Heart right ventricle (tissue), 16 donors: ENCODE results near the gene ATP6V0A1. TPM values are rescaled to one million over a fixed set of nuclear protein-coding genes. Genes with fewer than 3 reads are reported as not detected.

Experiments used
- ATAC-seq, 8 donors: fragments of 200-7000 bp; cut with Tn5 transposase; one replicate each; pipeline ENCODE4 v1.9.1; 2020; ENCODE audit warnings: mild to moderate bottlenecking in 8 of 8, moderate library complexity in 8 of 8, moderate number of reproducible peaks in 1 of 8
- DNase-seq, 2 donors: peaks; one replicate each; pipeline ENCODE4 v3.0.0-alpha.2; 2020
- H3K27ac ChIP-seq, 10 donors: fragments of 200-600 bp; sonication (generic) in 2 of 10; one replicate each; pipeline versions ENCODE4 v1.5.0 to v1.8.0; 2020 to 2022; ENCODE audit warnings: mild to moderate bottlenecking in 3 of 10
- H3K27me3 ChIP-seq, 7 donors: fragments of 200-600 bp; one replicate each; pipeline ENCODE4 v1.8.0; 2021 to 2022; ENCODE audit warnings: mild to moderate bottlenecking in 2 of 7
- H3K36me3 ChIP-seq, 9 donors: fragments of 200-600 bp; sonication (generic) in 1 of 9; one replicate each; pipeline versions ENCODE4 v1.5.0 to v1.8.0; 2020 to 2022; ENCODE audit warnings: mild to moderate bottlenecking in 2 of 9
- H3K4me1 ChIP-seq, 9 donors: fragments of 200-600 bp; sonication (generic) in 1 of 9; one replicate each; pipeline versions ENCODE4 v1.5.0 to v1.8.0; 2020 to 2022; ENCODE audit warnings: mild to moderate bottlenecking in 4 of 9
- H3K4me3 ChIP-seq, 10 donors: fragments of 200-600 bp; sonication (generic) in 2 of 10; one replicate each; pipeline versions ENCODE4 v1.5.0 to v1.8.0; 2020 to 2022; ENCODE audit warnings: mild to moderate bottlenecking in 7 of 10, moderate library complexity in 2 of 10
- H3K9me3 ChIP-seq, 11 donors: fragments of 200-600 bp in 10 of 11; sonication (generic) in 2 of 11; one replicate each; pipeline versions ENCODE4 v1.5.0 to v1.8.0; 2013 to 2022; ENCODE audit warnings: mild to moderate bottlenecking in 2 of 11, control low read depth in 1 of 11, moderate library complexity in 1 of 11
- WGBS, 2 donors: extraction: QIAGEN DNeasy Blood & Tissue Kit; methylation state at CpG; one replicate each; pipeline ENCODE4 v1.1.7; 2013; ENCODE audit warnings: inconsistent platforms in 1 of 2; 5-methylcytosine and 5-hydroxymethylcytosine counted together
- intact Hi-C, 10 donors: fragments of 100-400 bp; cut with DNase I; formaldehyde crosslinking; loops; one replicate each; pipeline versions ENCODE4 v1.11.1 to v1.14.2; 2022
- polyA plus RNA-seq, 2 donors: library from polyadenylated mRNA; stranded (reverse); fragments of 200-250 nt; gene quantifications; one replicate each; pipeline ENCODE4 v1.2.3, GENCODE V29; 2013
- total RNA-seq, 10 donors: library from RNA; stranded (reverse); fragmentation: NEBNext Ultra II Directional in 3 of 10; extraction: Animal tissue kit (Norgen Biotek cat#: 25700) in 3 of 10; gene quantifications; one replicate each; pipeline versions ENCODE4 v1.2.1 to v1.2.4, GENCODE V29; 2021 to 2023
- TF ChIP-seq, protein P1 (sequence below), 9 donors: fragments of 200-600 bp; sonication (generic) in 2 of 9; IDR thresholded peaks; one replicate each; pipeline versions ENCODE4 v1.5.0 to v1.8.0; 2021 to 2022; ENCODE audit warnings: antibody characterized with exemption in 9 of 9, mild to moderate bottlenecking in 5 of 9, moderate library complexity in 1 of 9
- donor health status: Arrhythmogenic right ventricular cardiomyopathy.
- donor health status: ischemic (EF 13 %, LVEDD 7.1; RV severe dilation, severe dysfunction).
- donor health status: healthy with polysubstance abuse.
- donor health status: DM: no; HTN: yes; CAD: no.
- donor health status: DM: no; HTN: no; CAD: no.
- donor health status: ischemic (EF 25% LVEDD 6.9; RV normal size, moderate dysfunction).
- donor health status: ischemic (EF 25% LVEDD 5.7; RV mildly dilated, moderate dysfunction).
- donor health status: healthy.
- donor health status: DM: yes; HTN: yes; CAD: no.
- donor health status: Ischemic cardiomyopathy.
- donor health status: ischemic (EF 35%, LVEDD 5.7; RV mildly dilated, moderate dysfunction).
- donor health status: nonischemic (EF 11% LVEDD 7.7; RV severe dilation, severe dysfunction).
- donor health status: DM: yes; HTN: yes; CAD: no.
- donor health status: PGD.
- donor health status: ischemic (EF 29% LVEDD 5.4; RV normal size, mild dysfunction).
- donor health status: nonischemic (EF 23%, LVEDD 6.1; RV moderate dilation, normal function).

ATP6V0A1 gene
- total and polyA plus RNA-seq, 12 donors, result 28.1 to 48.5 (median 34.4) TPM

DNA sequence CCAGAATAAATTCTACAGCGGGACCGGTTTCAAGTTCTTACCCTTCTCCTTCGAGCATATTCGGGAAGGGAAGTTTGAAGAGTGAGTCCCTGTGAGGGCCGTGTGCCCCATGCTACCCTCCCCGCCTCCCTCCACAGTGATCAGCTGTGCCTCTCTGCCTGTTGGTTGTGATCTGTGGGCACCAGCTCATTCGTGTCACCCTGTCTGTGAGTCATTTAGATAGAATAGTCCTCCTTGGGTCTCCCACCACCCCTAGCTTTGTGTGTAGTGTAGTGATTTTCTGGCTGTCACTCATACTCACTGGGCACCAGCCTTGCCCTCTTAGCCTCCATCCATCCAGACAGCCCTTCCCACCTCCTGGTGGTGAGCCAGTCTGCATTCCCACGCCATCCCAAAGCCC is 62.4 kb downstream of the ATP6V0A1 start:
- peaks cover 63 to 95% (median 84%) of the 10 kb centered on the region in 9 donors for H3K4me1 ChIP-seq
- H3K27me3 ChIP-seq, result no peaks in the 10 kb centered on the region
- TF ChIP-seq, protein P1, sequence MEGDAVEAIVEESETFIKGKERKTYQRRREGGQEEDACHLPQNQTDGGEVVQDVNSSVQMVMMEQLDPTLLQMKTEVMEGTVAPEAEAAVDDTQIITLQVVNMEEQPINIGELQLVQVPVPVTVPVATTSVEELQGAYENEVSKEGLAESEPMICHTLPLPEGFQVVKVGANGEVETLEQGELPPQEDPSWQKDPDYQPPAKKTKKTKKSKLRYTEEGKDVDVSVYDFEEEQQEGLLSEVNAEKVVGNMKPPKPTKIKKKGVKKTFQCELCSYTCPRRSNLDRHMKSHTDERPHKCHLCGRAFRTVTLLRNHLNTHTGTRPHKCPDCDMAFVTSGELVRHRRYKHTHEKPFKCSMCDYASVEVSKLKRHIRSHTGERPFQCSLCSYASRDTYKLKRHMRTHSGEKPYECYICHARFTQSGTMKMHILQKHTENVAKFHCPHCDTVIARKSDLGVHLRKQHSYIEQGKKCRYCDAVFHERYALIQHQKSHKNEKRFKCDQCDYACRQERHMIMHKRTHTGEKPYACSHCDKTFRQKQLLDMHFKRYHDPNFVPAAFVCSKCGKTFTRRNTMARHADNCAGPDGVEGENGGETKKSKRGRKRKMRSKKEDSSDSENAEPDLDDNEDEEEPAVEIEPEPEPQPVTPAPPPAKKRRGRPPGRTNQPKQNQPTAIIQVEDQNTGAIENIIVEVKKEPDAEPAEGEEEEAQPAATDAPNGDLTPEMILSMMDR (IDR thresholded peaks at IDR 0.05), result no peak
- H3K9me3 ChIP-seq, result no peaks in the 10 kb centered on the region
- H3K4me3 ChIP-seq, result peak overlapping the region in 1 of 10 donors; percentile 17
- peaks cover 0 to 37% (median 0%) of the 10 kb centered on the region in 9 donors for H3K36me3 ChIP-seq
- WGBS, 2 donors, result 45 to 71% methylated on average over 8 of the region's 8 CpGs
- intact Hi-C loops, result loop anchor here in 5 of 10 donors (5.0 to 10.0 kb wide), 6 partner anchors 94 to 556 kb away; partner anchors contain the start of genes CNP (in 1 of the 5), HCRT (in 1 of the 5), HSPB9 (in 1 of the 5) and KAT2A (in 1 of the 5)
- ATAC-seq (no peak), DNase-seq (no peak)
- peak overlapping the region; percentile 92 to 98 (median 95) for H3K27ac ChIP-seq

DNA sequence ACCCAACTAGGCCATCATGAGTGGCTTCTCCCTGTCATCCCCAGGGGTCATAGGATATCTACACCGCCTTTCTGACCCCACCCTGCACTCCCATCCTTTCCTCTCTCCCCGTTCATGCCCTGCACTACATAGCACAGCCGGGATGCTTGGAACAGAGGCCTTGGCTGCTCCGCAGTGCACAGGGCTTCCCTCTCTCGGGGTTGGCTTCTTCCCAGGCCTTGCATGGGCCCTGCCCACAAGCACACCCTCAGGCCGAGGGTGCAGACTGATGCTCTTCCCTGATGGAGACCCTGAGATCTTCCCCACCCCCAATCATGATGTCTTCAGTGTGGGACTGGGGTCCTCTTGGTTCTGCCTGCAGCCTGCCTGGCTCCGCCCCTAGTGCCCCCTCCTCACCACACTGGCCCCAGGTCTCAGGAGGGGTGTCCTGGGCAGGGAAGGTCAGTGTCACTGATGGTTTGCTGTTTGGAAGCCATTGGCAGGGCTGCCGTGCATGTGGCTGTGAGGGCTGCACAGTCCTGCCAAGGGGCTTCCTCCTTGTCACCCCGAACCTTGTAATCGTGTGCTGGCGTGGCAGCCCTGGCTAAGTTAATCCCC is 63.1 kb downstream of the ATP6V0A1 start:
- intact Hi-C loops, result loop anchor here in 5 of 10 donors (5.0 to 10.0 kb wide), 6 partner anchors 94 to 557 kb away; partner anchors contain the start of genes CNP (in 1 of the 5), HCRT (in 1 of the 5), HSPB9 (in 1 of the 5) and KAT2A (in 1 of the 5)
- H3K36me3 ChIP-seq, result peaks cover 0 to 32% (median 0%) of the 10 kb centered on the region in 9 donors
- TF ChIP-seq, protein P1 (IDR thresholded peaks at IDR 0.05), result no peak
- WGBS, 2 donors, result 50 to 63% methylated on average over 11 of the region's 11 CpGs
- H3K27ac ChIP-seq, result peak overlapping the region; percentile 16 to 98 (median 95)
- DNase-seq (no peak), ATAC-seq (no peak)
- no peaks in the 10 kb centered on the region for H3K9me3 ChIP-seq
- H3K4me1 ChIP-seq, result peaks cover 64 to 95% (median 84%) of the 10 kb centered on the region in 9 donors
- H3K4me3 ChIP-seq, result no peak overlapping the region
- H3K27me3 ChIP-seq, result no peaks in the 10 kb centered on the region

- H3K4me3 ChIP-seq, result no peak overlapping the region
- intact Hi-C loops, result loop anchor here in 5 of 10 donors (5.0 to 10.0 kb wide), 6 partner anchors 95 to 558 kb away; partner anchors contain the start of genes CNP (in 1 of the 5), HCRT (in 1 of the 5), HSPB9 (in 1 of the 5) and KAT2A (in 1 of the 5)
- 65 to 66% methylated on average over 9 of the region's 9 CpGs for WGBS, 2 donors
- DNase-seq, result no peak
- no peak for ATAC-seq
- peaks cover 0 to 28% (median 0%) of the 10 kb centered on the region in 9 donors for H3K36me3 ChIP-seq
- peak overlapping the region; percentile 16 to 98 (median 95) for H3K27ac ChIP-seq
- no peaks in the 10 kb centered on the region for H3K27me3 ChIP-seq
- TF ChIP-seq, protein P1 (IDR thresholded peaks at IDR 0.05), result no peak
- H3K9me3 ChIP-seq, result no peaks in the 10 kb centered on the region
- H3K4me1 ChIP-seq, result peaks cover 64 to 95% (median 84%) of the 10 kb centered on the region in 9 donors
These were observed 63.6 kb downstream of the ATP6V0A1 start for GRCh38 chr17:42522263-42522790.

- intact Hi-C loops, result loop anchor here in 5 of 10 donors (5.0 to 10.0 kb wide), 6 partner anchors 96 to 558 kb away; partner anchors contain the start of genes CNP (in 1 of the 5), HCRT (in 1 of the 5), HSPB9 (in 1 of the 5) and KAT2A (in 1 of the 5)
- H3K27me3 ChIP-seq, result no peaks in the 10 kb centered on the region
- TF ChIP-seq, protein P1 (IDR thresholded peaks at IDR 0.05), result no peak
- H3K4me3 ChIP-seq, result no peak overlapping the region
- ATAC-seq, result no peak
- H3K4me1 ChIP-seq, result peaks cover 61 to 94% (median 79%) of the 10 kb centered on the region in 9 donors
- H3K36me3 ChIP-seq, result peaks cover 0 to 28% (median 0%) of the 10 kb centered on the region in 9 donors
- DNase-seq, result no peak
- H3K27ac ChIP-seq, result peak overlapping the region in 9 of 10 donors; percentile 92 to 98 (median 95)
- H3K9me3 ChIP-seq, result no peaks in the 10 kb centered on the region
- WGBS, 2 donors, result 87 to 89% methylated on average over 8 of the region's 8 CpGs
These were observed 64.2 kb downstream of the ATP6V0A1 start for GRCh38 chr17:42522798-42523278.
